Measurements from ENCODE around the gene COX11. TPM values are rescaled to one million over a fixed set of nuclear protein-coding genes. Genes with fewer than 3 reads are reported as not detected.

COX11 gene
- total RNA-seq, 4 donors from 2014 or later = 19.3 to 63.4 (median 37.5) TPM

DNA sequence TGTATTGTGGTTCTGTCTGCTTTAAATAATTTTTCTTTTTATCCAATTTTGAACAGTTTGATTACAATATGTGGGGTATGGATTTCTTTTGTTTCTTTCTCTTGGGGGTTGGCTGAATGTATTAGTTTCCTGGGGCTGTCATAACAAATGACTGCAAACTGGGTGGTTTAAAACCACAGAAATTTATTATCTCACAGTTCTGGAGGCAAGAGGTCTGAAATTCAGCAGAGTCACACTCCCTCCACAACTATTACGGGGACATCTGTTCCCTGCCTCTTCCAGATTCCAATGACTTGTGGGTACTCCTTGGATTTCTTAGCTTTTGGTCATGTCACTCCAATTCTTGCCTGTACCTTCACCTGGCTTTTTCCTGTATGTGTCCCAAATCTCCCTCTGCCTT, 23.7 kb downstream of the COX11 start:
- Histone ChIP-seq H3K27ac (no peak overlapping the region), H3K27me3 (no peaks in the 10 kb centered on the region), H3K9me3 (no peaks in the 10 kb centered on the region), H3K36me3 (no peaks in the 10 kb centered on the region), H3K4me1 (no peaks in the 10 kb centered on the region), H3K4me3 (no peak overlapping the region)
- DNase-seq = no peak
- intact Hi-C loops (cut with DNase I; ENCODE audit: low total_unique reads) = no loop called here
- in situ Hi-C loops (cut with MboI; ENCODE audit: low pct_ligation_motif_present in 1 of 4, low pct_unique_long_range_greater_than_20kb in 1 of 4, low sequenced_read_pairs in 3 of 4) = no loop called here
- WGBS, 2 donors (ENCODE audit: low coverage in 1 of 2) = 29 to 72% methylated on average over 1 of the region's 1 CpG
- TF ChIP-seq EP300 (IDR thresholded peaks at IDR 0.05; ENCODE audit: low read depth) (no peak), POLR2A (IDR thresholded peaks at IDR 0.05) (no peak), POLR2AphosphoS5 (IDR thresholded peaks at IDR 0.05) (no peak)
- TF ChIP-seq, protein P1, sequence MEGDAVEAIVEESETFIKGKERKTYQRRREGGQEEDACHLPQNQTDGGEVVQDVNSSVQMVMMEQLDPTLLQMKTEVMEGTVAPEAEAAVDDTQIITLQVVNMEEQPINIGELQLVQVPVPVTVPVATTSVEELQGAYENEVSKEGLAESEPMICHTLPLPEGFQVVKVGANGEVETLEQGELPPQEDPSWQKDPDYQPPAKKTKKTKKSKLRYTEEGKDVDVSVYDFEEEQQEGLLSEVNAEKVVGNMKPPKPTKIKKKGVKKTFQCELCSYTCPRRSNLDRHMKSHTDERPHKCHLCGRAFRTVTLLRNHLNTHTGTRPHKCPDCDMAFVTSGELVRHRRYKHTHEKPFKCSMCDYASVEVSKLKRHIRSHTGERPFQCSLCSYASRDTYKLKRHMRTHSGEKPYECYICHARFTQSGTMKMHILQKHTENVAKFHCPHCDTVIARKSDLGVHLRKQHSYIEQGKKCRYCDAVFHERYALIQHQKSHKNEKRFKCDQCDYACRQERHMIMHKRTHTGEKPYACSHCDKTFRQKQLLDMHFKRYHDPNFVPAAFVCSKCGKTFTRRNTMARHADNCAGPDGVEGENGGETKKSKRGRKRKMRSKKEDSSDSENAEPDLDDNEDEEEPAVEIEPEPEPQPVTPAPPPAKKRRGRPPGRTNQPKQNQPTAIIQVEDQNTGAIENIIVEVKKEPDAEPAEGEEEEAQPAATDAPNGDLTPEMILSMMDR (IDR thresholded peaks at IDR 0.05) = no peak

GRCh38 chr17:54941285-54941684, 27.2 kb downstream of the COX11 start:
- H3K27ac ChIP-seq = no peak overlapping the region
- no peak for TF ChIP-seq EP300 (IDR thresholded peaks at IDR 0.05; ENCODE audit: low read depth)
- TF ChIP-seq POLR2A (IDR thresholded peaks at IDR 0.05) = no peak
- TF ChIP-seq POLR2AphosphoS5 (IDR thresholded peaks at IDR 0.05) = no peak
- TF ChIP-seq, protein P1 (IDR thresholded peaks at IDR 0.05) = no peak
- no peaks in the 10 kb centered on the region for H3K9me3 ChIP-seq
- 85 to 94% methylated on average over 1 of the region's 1 CpG for WGBS, 2 donors (ENCODE audit: low coverage in 1 of 2)
- no peaks in the 10 kb centered on the region for H3K4me1 ChIP-seq
- intact Hi-C loops (cut with DNase I; ENCODE audit: low total_unique reads) (no loop called here), in situ Hi-C loops (cut with MboI; ENCODE audit: low pct_ligation_motif_present in 1 of 4, low pct_unique_long_range_greater_than_20kb in 1 of 4, low sequenced_read_pairs in 3 of 4) (no loop called here)
- peaks cover 0 to 4% (median 0%) of the 10 kb centered on the region in 4 donors for H3K36me3 ChIP-seq
- no peaks in the 10 kb centered on the region for H3K27me3 ChIP-seq
- H3K4me3 ChIP-seq = no peak overlapping the region
- DNase-seq = no peak

DNA sequence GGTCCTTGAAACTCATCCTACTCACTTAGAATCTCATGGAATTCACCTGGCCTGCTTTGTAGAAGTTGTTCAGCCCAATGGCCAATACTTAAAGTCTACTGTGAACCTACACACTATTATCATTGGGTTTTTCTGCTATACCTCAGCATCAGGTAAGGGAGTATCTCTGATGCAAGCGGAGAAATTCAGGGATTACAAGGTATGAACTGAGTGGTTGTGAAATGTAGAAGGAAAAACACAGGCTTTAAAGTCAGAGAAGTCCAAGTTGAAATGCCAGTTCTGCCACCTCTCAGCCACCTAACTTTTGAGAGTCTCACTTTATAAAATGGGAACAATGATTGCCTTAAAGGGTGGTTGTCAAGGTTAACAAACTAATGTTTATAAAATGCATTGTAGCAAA, 31.0 kb downstream of the COX11 start:
- peaks cover 0 to 4% (median 0%) of the 10 kb centered on the region in 4 donors for H3K36me3 ChIP-seq
- in situ Hi-C loops (cut with MboI; ENCODE audit: low pct_ligation_motif_present in 1 of 4, low pct_unique_long_range_greater_than_20kb in 1 of 4, low sequenced_read_pairs in 3 of 4) = no loop called here

GRCh38 chr17:54937018-54937417, 31.4 kb downstream of the COX11 start:
- no peaks in the 10 kb centered on the region for H3K27me3 ChIP-seq
- DNase-seq = no peak
- 64 to 79% methylated on average over 3 to 5 of the region's 5 CpGs for WGBS, 2 donors (ENCODE audit: low coverage in 1 of 2)
- intact Hi-C loops (cut with DNase I; ENCODE audit: low total_unique reads) (no loop called here), in situ Hi-C loops (cut with MboI; ENCODE audit: low pct_ligation_motif_present in 1 of 4, low pct_unique_long_range_greater_than_20kb in 1 of 4, low sequenced_read_pairs in 3 of 4) (no loop called here)
- H3K36me3 ChIP-seq = peaks cover 0 to 4% (median 0%) of the 10 kb centered on the region in 4 donors
- no peak for TF ChIP-seq POLR2A (IDR thresholded peaks at IDR 0.05)
- TF ChIP-seq, protein P1 (IDR thresholded peaks at IDR 0.05) = no peak
- H3K4me3 ChIP-seq = no peak overlapping the region
- H3K4me1 ChIP-seq = peaks cover 0 to 20% (median 7%) of the 10 kb centered on the region in 4 donors
- no peaks in the 10 kb centered on the region for H3K9me3 ChIP-seq
- H3K27ac ChIP-seq = no peak overlapping the region

More for the DNA sequence above, 31.0 kb downstream of the COX11 start:
- 97 to 100% methylated on average over 1 of the region's 1 CpG for WGBS, 2 donors (ENCODE audit: low coverage in 1 of 2)
- Histone ChIP-seq H3K27ac (no peak overlapping the region), H3K9me3 (no peaks in the 10 kb centered on the region), H3K4me1 (peaks cover 0 to 20% (median 7%) of the 10 kb centered on the region in 4 donors), H3K27me3 (no peaks in the 10 kb centered on the region), H3K4me3 (no peak overlapping the region)
- TF ChIP-seq, protein P1 (IDR thresholded peaks at IDR 0.05) = no peak
- TF ChIP-seq POLR2A (IDR thresholded peaks at IDR 0.05) (no peak), POLR2AphosphoS5 (IDR thresholded peaks at IDR 0.05) (no peak), EP300 (IDR thresholded peaks at IDR 0.05; ENCODE audit: low read depth) (no peak)
- no peak for DNase-seq
- intact Hi-C loops (cut with DNase I; ENCODE audit: low total_unique reads) = no loop called here

Measured in transverse colon (tissue), 4 donors.